HepG2 (cell line): ENCODE data around the gene SEC14L6. TPM values are rescaled to one million over a fixed set of nuclear protein-coding genes. Genes with fewer than 3 reads are reported as not detected.

Experiments
- ATAC-seq: fragments of 200-7000 bp; cut with Tn5 transposase; 3 replicates; pipeline ENCODE4 v1.9.1; 2020; ENCODE audit warnings: mild to moderate bottlenecking, moderate library complexity
- BruUV-seq: library from RNA; stranded (reverse); fragments of 400-500 nt; replicated peaks from 2 replicates; lab custom pipeline; 2021; lab: Mats Ljungman, UMichigan
- CTCF ChIA-PET: fragments of 300-600 bp; formaldehyde crosslinking; extraction: SDS; loops from one replicate; lab custom pipeline; 2021; ENCODE audit warnings: low total read pairs, inconsistent platforms, low intra/inter-chr PET ratio; lab: Yijun Ruan, JAX
- POLR2A ChIA-PET: fragments of 350-600 bp; sonication (Branson Sonifier 250); formaldehyde crosslinking; loops from one replicate; lab custom pipeline; 2020; ENCODE audit warnings: antibody characterized with exemption, inconsistent platforms; lab: Yijun Ruan, JAX
- DNase-seq: peaks from one replicate; pipeline ENCODE4 v3.0.0-alpha.2; 2015; ENCODE audit warnings: low spot score
- FAIRE-seq: peaks from 3 replicates; lab custom pipeline; 2011; peaks lifted over from hg19 to GRCh38; lab: Jason Lieb, UNC
- H2AFZ ChIP-seq: one replicate; pipeline ENCODE4 v1.6.1; 2011; ENCODE audit warnings: low read length, inconsistent platforms
- H3K27ac ChIP-seq: fragments of 300-600 bp; 3 replicates; pipeline ENCODE4 v1.8.0; 2011; ENCODE audit warnings: mixed run types, mild to moderate bottlenecking, mixed read lengths, low read length, inconsistent platforms; ENCODE audit not compliant: insufficient read depth; ENCODE audit errors: extremely low read length
- H3K27me3 ChIP-seq, 2 experiments: fragments of 200-600 bp in 1 of 2; 2 replicates in 1 of 2; 3 replicates in 1 of 2; pipeline versions ENCODE4 v1.6.0 to v1.8.0; 2011; ENCODE audit warnings: low read length in 2 of 2, mild to moderate bottlenecking in 2 of 2, moderate library complexity in 2 of 2, inconsistent platforms in 1 of 2; ENCODE audit not compliant: insufficient read depth in 2 of 2, control insufficient read depth in 1 of 2
- H3K36me3 ChIP-seq, 2 experiments: fragments of 200-600 bp in 1 of 2; replicated peaks in 1 of 2; 2 replicates in 1 of 2; 3 replicates in 1 of 2; pipeline versions ENCODE4 v1.5.1 to v1.8.0; 2011; ENCODE audit warnings: low read length in 2 of 2, inconsistent platforms in 1 of 2; ENCODE audit not compliant: insufficient read depth in 2 of 2, control insufficient read depth in 1 of 2
- H3K4me1 ChIP-seq: 2 replicates; pipeline ENCODE4 v1.5.1; 2012; ENCODE audit warnings: low read length, inconsistent platforms; ENCODE audit not compliant: insufficient read depth
- H3K4me2 ChIP-seq: 2 replicates; pipeline ENCODE4 v1.6.0; 2011; ENCODE audit warnings: low read depth, low read length, inconsistent platforms
- H3K4me3 ChIP-seq, 3 experiments: fragments of 200-600 bp in 1 of 3; sonication (generic), shearing (Covaris generic) in 1 of 3; replicated peaks in 1 of 3; 2 replicates each; pipeline ENCODE4 v1.5.1; 2011 to 2016; ENCODE audit warnings: low read length in 3 of 3, inconsistent platforms in 2 of 3, low read depth in 2 of 3, mild to moderate bottlenecking in 2 of 3, control low read depth in 1 of 3, mixed read lengths in 1 of 3; ENCODE audit not compliant: insufficient read depth in 1 of 3
- H3K79me2 ChIP-seq: one replicate; pipeline ENCODE4 v1.6.1; 2011; ENCODE audit warnings: low read length, inconsistent platforms; ENCODE audit not compliant: insufficient read depth
- H3K9ac ChIP-seq: 2 replicates; pipeline ENCODE4 v1.6.0; 2011; ENCODE audit warnings: mild to moderate bottlenecking, low read depth, low read length, inconsistent platforms; ENCODE audit not compliant: insufficient read depth
- H3K9me3 ChIP-seq: 2 replicates; pipeline ENCODE4 v1.5.1; 2012; ENCODE audit warnings: mild to moderate bottlenecking, low read length
- H4K20me1 ChIP-seq: 2 replicates; pipeline ENCODE4 v1.6.0; 2011; ENCODE audit warnings: inconsistent platforms, mild to moderate bottlenecking, low read length, moderate library complexity; ENCODE audit not compliant: insufficient read depth
- DDIT3 ChIP-seq: sonication (generic); formaldehyde crosslinking; IDR thresholded peaks from 2 replicates; pipeline ENCODE4 v1.4.0; 2020; ENCODE audit warnings: mild to moderate bottlenecking, missing genetic modification reagents
- FOXA3 ChIP-seq: IDR thresholded peaks from 2 replicates; pipeline ENCODE4 v1.6.1; 2016; ENCODE audit warnings: missing genetic modification reagents, missing compliant biosample characterization
- GMEB2 ChIP-seq: IDR thresholded peaks from 2 replicates; pipeline ENCODE4 v1.6.1; 2016; ENCODE audit warnings: missing biosample characterization, missing genetic modification reagents, low read depth
- RFX3 ChIP-seq: IDR thresholded peaks from 2 replicates; pipeline ENCODE4 v1.6.1; 2016; ENCODE audit warnings: missing biosample characterization, missing genetic modification reagents
- RFXAP ChIP-seq: sonication (generic); formaldehyde crosslinking; IDR thresholded peaks from 2 replicates; pipeline ENCODE4 v1.4.0; 2020; ENCODE audit warnings: missing genetic modification reagents, borderline replicate concordance
- SMARCC2 ChIP-seq: fragments of 450-650 bp; IDR thresholded peaks from 2 replicates; pipeline ENCODE4 v1.6.1; 2017; ENCODE audit warnings: antibody characterized with exemption, mild to moderate bottlenecking
- SP4 ChIP-seq: sonication (generic); formaldehyde crosslinking; IDR thresholded peaks from 2 replicates; pipeline ENCODE4 v1.8.1; 2023; ENCODE audit warnings: mild to moderate bottlenecking, missing genetic modification reagents
- TFAP4 ChIP-seq: sonication (generic); IDR thresholded peaks from 2 replicates; pipeline ENCODE4 v1.6.1; 2016; ENCODE audit warnings: low read depth, borderline replicate concordance
- ZBTB7A ChIP-seq: sonication (generic); formaldehyde crosslinking; IDR thresholded peaks from 2 replicates; pipeline ENCODE4 v1.8.0; 2022; ENCODE audit warnings: mild to moderate bottlenecking, missing genetic modification reagents
- ZNF143 ChIP-seq: sonication (generic); formaldehyde crosslinking; IDR thresholded peaks from 2 replicates; pipeline ENCODE4 v1.4.0; 2020; ENCODE audit warnings: missing genetic modification reagents
- ZNF280B ChIP-seq: sonication (generic); formaldehyde crosslinking; IDR thresholded peaks from 2 replicates; pipeline ENCODE4 v1.5.0; 2020; ENCODE audit warnings: missing genetic modification reagents, mild to moderate bottlenecking, borderline replicate concordance
- ZNF282 ChIP-seq: fragments of 450-650 bp; IDR thresholded peaks from 2 replicates; pipeline ENCODE4 v1.6.1; 2018; ENCODE audit not compliant: partially characterized antibody
- ZNF652 ChIP-seq: IDR thresholded peaks from 2 replicates; pipeline ENCODE4 v1.6.1; 2016; ENCODE audit warnings: low read depth, borderline replicate concordance
- ZNF660 ChIP-seq: sonication (generic); formaldehyde crosslinking; IDR thresholded peaks from 2 replicates; pipeline ENCODE4 v1.5.1; 2020; ENCODE audit warnings: mild to moderate bottlenecking, low read depth, missing genetic modification reagents, borderline replicate concordance
- ZNF839 ChIP-seq: sonication (generic); formaldehyde crosslinking; IDR thresholded peaks from 2 replicates; pipeline ENCODE4 v1.4.0; 2020; ENCODE audit warnings: missing genetic modification reagents, mild to moderate bottlenecking, borderline replicate concordance
- ZSCAN21 ChIP-seq: sonication (generic); formaldehyde crosslinking; IDR thresholded peaks from 2 replicates; pipeline ENCODE4 v1.8.0; 2022; ENCODE audit warnings: mild to moderate bottlenecking, missing genetic modification reagents, moderate library complexity, borderline replicate concordance
- WGBS: methylation state at CpG from one replicate; pipeline ENCODE4 v1.1.6; 2017; ENCODE audit warnings: low lambda C conversion rate; 5-methylcytosine and 5-hydroxymethylcytosine counted together
- in situ Hi-C: cut with HindIII; loops from 2 replicates; pipeline ENCODE4 v1.10.0; 2017; ENCODE audit warnings: low pct_unique_long_range_greater_than_20kb; ENCODE audit not compliant: extremely low pct_ligation_motif_present
- intact Hi-C: fragments of 100-400 bp; cut with micrococcal nuclease; formaldehyde crosslinking; loops from one replicate; pipeline ENCODE4 v1.10.0; 2022; ENCODE audit not compliant: unreplicated experiment
- polyA plus RNA-seq, 8 experiments: library from polyadenylated mRNA; depleted of rRNA in 3 of 8; stranded (reverse) in 7 of 8; unstranded in 1 of 8; fragments of >200 nt; fragmentation: Illumina TruSeq in 4 of 8; extraction: Trizol in 4 of 8; gene quantifications; 2 replicates each; pipeline versions ENCODE4 v1.2.1 to v1.2.3, GENCODE V29; 2011 to 2016; ENCODE audit warnings: low read depth in 4 of 8, missing spikeins in 1 of 8, mixed read lengths in 1 of 8; ENCODE audit not compliant: insufficient read depth in 1 of 8
- total RNA-seq, 5 experiments: library from RNA; depleted of rRNA; stranded (reverse); fragments of >200 nt; fragmentation: Illumina TruSeq; extraction: Trizol; gene quantifications; 2 replicates each; pipeline ENCODE4 v1.2.3, GENCODE V29; 2016; ENCODE audit warnings: low read depth in 1 of 5

The SEC14L6 gene
- total and polyA plus RNA-seq, 2 of the 13 experiments (the other 11 are each of a cell fraction or from before 2014, with no cell fraction given): 0.09 to 9.3 TPM

- FAIRE-seq (no peak), ATAC-seq (no peak), DNase-seq (no peak)
- BruUV-seq: no TSS peak
- H3K9ac ChIP-seq: no peak overlapping the region
- TF ChIP-seq ZNF839 (CRISPR knock-in tag) (no peak), ZNF660 (CRISPR knock-in tag) (no peak), RFX3 (CRISPR knock-in tag) (no peak), ZBTB7A (CRISPR knock-in tag) (no peak), ZNF652 (no peak), RFXAP (CRISPR knock-in tag) (no peak), DDIT3 (CRISPR knock-in tag) (no peak), GMEB2 (CRISPR knock-in tag) (no peak), ZSCAN21 (CRISPR knock-in tag) (no peak), SP4 (CRISPR knock-in tag) (no peak), TFAP4 (no peak), FOXA3 (CRISPR knock-in tag) (no peak), ZNF280B (CRISPR knock-in tag) (no peak), ZNF143 (CRISPR knock-in tag) (no peak), SMARCC2 (no peak), ZNF282 (no peak)
- no peak overlapping the region for H2AFZ ChIP-seq
- no peaks in the 10 kb centered on the region for H3K9me3 ChIP-seq
- no peak overlapping the region for H3K4me3 ChIP-seq
- H3K4me2 ChIP-seq: no peak overlapping the region
- WGBS: 94% methylated on average over 6 of the region's 6 CpGs
- H4K20me1 ChIP-seq: no peaks in the 10 kb centered on the region
- H3K36me3 ChIP-seq: peaks cover 53 to 94% of the 10 kb centered on the region in 2 experiments
- intact Hi-C loops (no loop called here), in situ Hi-C loops (no loop called here)
- POLR2A ChIA-PET: interaction anchor here (0.6 kb wide), 1 partner anchor 12 kb away, joined by 5 read pairs; no protein-coding TSS in a partner anchor
- H3K27ac ChIP-seq: no peak overlapping the region
- H3K79me2 ChIP-seq: no peaks in the 10 kb centered on the region
- CTCF ChIA-PET: no interaction called here
- H3K4me1 ChIP-seq: no peaks in the 10 kb centered on the region
- H3K27me3 ChIP-seq: no peaks in the 10 kb centered on the region
These were observed 34.4 kb upstream of the SEC14L6 start for GRCh38 chr22:30580896-30581295.
